ENCODE results near the gene CGB3. TPM values are rescaled to one million over a fixed set of nuclear protein-coding genes. Genes with fewer than 3 reads are reported as not detected.

Gene CGB3
- total RNA-seq, 4 donors from 2014 or later = not detected

DNA sequence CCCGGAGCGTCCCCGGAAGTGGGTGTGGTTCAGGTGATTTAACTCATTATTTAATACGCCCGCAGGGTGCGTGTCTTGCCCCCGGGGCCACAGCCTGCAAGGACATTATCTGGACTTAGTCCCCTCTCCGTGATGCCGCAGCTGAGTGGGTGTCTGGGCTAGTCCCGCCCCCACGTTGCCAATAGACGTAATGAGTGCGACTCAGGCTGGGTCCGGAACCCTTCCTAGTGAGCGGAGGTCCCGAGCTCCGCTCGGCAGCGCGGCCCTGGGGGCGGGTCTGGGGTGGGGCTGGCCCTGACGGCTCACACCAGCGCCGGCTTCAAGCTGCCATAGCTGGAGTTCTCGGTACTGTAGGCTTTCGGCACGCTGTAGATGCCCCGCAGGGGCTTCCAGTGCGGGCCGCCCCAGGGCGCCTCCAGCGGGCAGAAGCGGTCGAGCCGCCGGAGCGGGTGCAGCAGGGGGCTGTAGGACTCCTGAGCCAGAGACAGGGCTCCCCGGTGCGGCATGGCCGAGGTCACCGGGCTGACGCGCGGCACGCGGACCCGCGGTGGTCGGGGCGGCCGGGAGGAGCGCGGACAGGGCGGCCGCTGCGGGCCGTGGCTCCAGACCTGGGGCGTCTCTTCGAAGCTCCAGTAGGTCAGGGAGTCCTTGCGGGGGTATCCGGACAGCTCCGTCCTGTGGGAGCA is 6.3 kb downstream of the CGB3 start:
- Histone ChIP-seq H3K27ac (no peak overlapping the region), H3K27me3 (peaks cover 6% of the 10 kb centered on the region), H3K4me3 (peak overlapping the region; percentile 54), H3K36me3 (peaks cover 24% of the 10 kb centered on the region), H3K4me1 (peaks cover 27% of the 10 kb centered on the region), H3K9me3 (no peaks in the 10 kb centered on the region)
- TF ChIP-seq POLR2AphosphoS5 (IDR thresholded peaks at IDR 0.05) (no peak), POLR2A (IDR thresholded peaks at IDR 0.05) (no peak), CTCF (IDR thresholded peaks at IDR 0.05) (peak in 1 of 2 donors; percentile 46), EP300 (IDR thresholded peaks at IDR 0.05) (no peak)
- 0% methylated on average over 22 of the region's 62 CpGs for WGBS
- DNase-seq (ENCODE audit: low spot score in 2 of 2) = peak in 1 of 2 donors; percentile 75

DNA sequence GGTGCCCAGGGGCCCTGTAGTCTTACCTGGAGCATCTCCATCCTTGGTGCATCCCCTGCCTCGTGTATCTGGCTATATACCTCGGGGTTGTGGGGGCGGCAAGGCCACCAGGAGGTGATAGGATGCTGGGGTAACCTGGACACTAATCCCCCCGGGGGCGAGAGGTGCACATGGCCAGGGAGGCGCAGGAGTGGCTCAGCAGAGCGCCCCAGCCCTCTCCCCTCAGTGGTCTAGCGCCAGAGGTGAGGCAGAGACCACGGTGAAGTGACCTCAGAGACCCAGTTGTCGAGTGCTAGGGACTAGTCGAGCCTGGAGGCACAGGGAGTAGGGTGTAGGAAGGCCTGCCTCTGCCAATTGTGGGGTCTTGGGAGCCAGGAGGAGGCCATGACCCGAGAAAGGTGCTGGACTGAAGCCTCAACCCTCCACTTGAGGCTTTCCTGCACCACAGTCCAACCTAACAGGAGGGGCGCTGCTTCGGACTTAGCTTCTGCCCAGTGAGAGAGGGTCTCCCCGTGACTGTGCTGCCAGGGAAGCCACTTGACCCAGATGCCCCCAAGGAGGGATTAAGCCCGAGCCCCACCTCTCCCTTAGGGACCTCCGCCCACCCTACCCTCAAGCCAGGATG is 7.0 kb downstream of the CGB3 start, which contains the start of gene LHB:
Gene LHB, minus strand, starts transcription at position 51 of the 625 bp plus-strand sequence. Its CDS starts 10 bp downstream, at position 41.
- H3K4me1 ChIP-seq = peaks cover 27% of the 10 kb centered on the region
- peak within 1 kb of the TSS; percentile 54 for H3K4me3 ChIP-seq
- 88% methylated on average over 5 of the region's 17 CpGs for WGBS
- no peak for DNase-seq (ENCODE audit: low spot score in 2 of 2)
- H3K36me3 ChIP-seq = peaks cover 27% of the 10 kb centered on the region
- H3K9me3 ChIP-seq = no peaks in the 10 kb centered on the region
- no peak within 1 kb of the TSS for H3K27ac ChIP-seq
- TF ChIP-seq POLR2A (IDR thresholded peaks at IDR 0.05) (no peak), POLR2AphosphoS5 (IDR thresholded peaks at IDR 0.05) (no peak), EP300 (IDR thresholded peaks at IDR 0.05) (no peak), CTCF (IDR thresholded peaks at IDR 0.05) (no peak)
- H3K27me3 ChIP-seq = peaks cover 6% of the 10 kb centered on the region

- peaks cover 36% of the 10 kb centered on the region for H3K36me3 ChIP-seq
- H3K9me3 ChIP-seq = no peaks in the 10 kb centered on the region
- TF ChIP-seq EP300 (IDR thresholded peaks at IDR 0.05) (no peak), POLR2AphosphoS5 (IDR thresholded peaks at IDR 0.05) (no peak), POLR2A (IDR thresholded peaks at IDR 0.05) (no peak), CTCF (IDR thresholded peaks at IDR 0.05) (no peak)
- H3K27me3 ChIP-seq = peaks cover 6% of the 10 kb centered on the region
- peaks cover 27% of the 10 kb centered on the region for H3K4me1 ChIP-seq
- WGBS = 95% methylated on average over 4 of the region's 29 CpGs
- DNase-seq (ENCODE audit: low spot score in 2 of 2) = no peak
- no peak overlapping the region for H3K4me3 ChIP-seq
- no peak overlapping the region for H3K27ac ChIP-seq
Measured at GRCh38 chr19:49016067-49016839, 7.9 kb downstream of the CGB3 start.

DNA sequence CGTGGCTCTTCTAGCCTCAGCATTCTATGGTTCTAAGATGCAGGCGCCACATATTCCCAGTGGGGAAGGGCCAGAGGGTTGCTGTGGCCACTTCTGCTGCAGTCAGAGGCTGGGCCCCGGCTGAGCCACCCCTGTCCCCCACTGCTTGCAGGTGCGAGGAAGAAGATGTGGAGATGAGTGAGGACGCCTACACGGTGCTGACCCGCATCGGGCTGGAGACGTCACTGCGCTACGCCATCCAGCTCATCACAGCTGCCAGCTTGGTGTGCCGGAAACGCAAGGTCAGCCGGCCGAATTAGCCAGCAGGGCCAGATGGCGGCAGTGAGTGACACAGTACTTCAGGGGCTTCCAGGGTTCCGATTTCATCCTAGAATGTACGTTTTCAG is 9.3 kb downstream of the CGB3 start:
- TF ChIP-seq EP300 (IDR thresholded peaks at IDR 0.05) (no peak), POLR2AphosphoS5 (IDR thresholded peaks at IDR 0.05) (no peak), POLR2A (IDR thresholded peaks at IDR 0.05) (no peak), CTCF (IDR thresholded peaks at IDR 0.05) (no peak)
- peaks cover 50% of the 10 kb centered on the region for H3K36me3 ChIP-seq
- no peak overlapping the region for H3K4me3 ChIP-seq
- no peaks in the 10 kb centered on the region for H3K9me3 ChIP-seq
- peaks cover 6% of the 10 kb centered on the region for H3K27me3 ChIP-seq
- DNase-seq (ENCODE audit: low spot score in 2 of 2) = no peak
- WGBS = 97% methylated on average over 10 of the region's 18 CpGs
- peaks cover 27% of the 10 kb centered on the region for H3K4me1 ChIP-seq
- no peak overlapping the region for H3K27ac ChIP-seq

All from suprapubic skin (tissue), 4 donors.